ENCODE data around the gene SLC35D3. TPM values are rescaled to one million over a fixed set of nuclear protein-coding genes. Genes with fewer than 3 reads are reported as not detected.

SLC35D3 gene
- 0.05 to 0.09 TPM (median 0.09 TPM) in 4 of 5 replicates, not detected in the other for total RNA-seq (2022; extraction: Qiagen RNA extraction)

GRCh38 chr6:136921936-136922684 lies at the start of gene SLC35D3:
SLC35D3 (plus strand) TSS chr6:136922301; CDS start chr6:136922429, 128 bp downstream.

Other genes with a start within 250 kb of the SLC35D3 start
- 2.0 to 2.2 TPM (median 2.0 TPM) in 5 replicates for gene MAP3K5, start 129.8 kb upstream of the SLC35D3 start, total RNA-seq (2022; extraction: Qiagen RNA extraction)
- 4.5 to 5.4 TPM (median 5.1 TPM) in 5 replicates for gene PEX7, start 99.7 kb upstream of the SLC35D3 start, total RNA-seq (2022; extraction: Qiagen RNA extraction)
- 0.06 to 0.14 TPM in 2 of 5 replicates, not detected in the others for gene IL20RA, start 122.7 kb downstream of the SLC35D3 start, total RNA-seq (2022; extraction: Qiagen RNA extraction)

Data from A549 treated with AZD2906 at 1 μM for 4 hours (cell line).